Keratinocyte (primary cell): Measurements from ENCODE around the gene HSPA12B. TPM values are rescaled to one million over a fixed set of nuclear protein-coding genes. Genes with fewer than 3 reads are reported as not detected.

Experiments used
- DNase-seq: peaks from one replicate; pipeline ENCODE4 v3.0.0-alpha.2; 2011; ENCODE audit warnings: low read depth, missing footprints, low spot score
- FAIRE-seq: peaks from 2 replicates; lab custom pipeline; 2011; peaks lifted over from hg19 to GRCh38; lab: Jason Lieb, UNC
- H2AFZ ChIP-seq: 2 replicates; pipeline ENCODE4 v1.6.0; 2012; ENCODE audit warnings: low read length, control low read depth, inconsistent platforms; ENCODE audit not compliant: control insufficient read depth
- H3K27ac ChIP-seq: 2 replicates; pipeline ENCODE4 v1.5.1; 2011; ENCODE audit warnings: low read length; ENCODE audit not compliant: control insufficient read depth, insufficient read depth
- H3K27me3 ChIP-seq: 3 replicates; pipeline ENCODE4 v1.6.0; 2011; ENCODE audit warnings: low read length; ENCODE audit not compliant: control insufficient read depth, insufficient read depth; ENCODE audit errors: extremely low read depth
- H3K36me3 ChIP-seq, 2 experiments: 2 replicates in 1 of 2; 3 replicates in 1 of 2; pipeline ENCODE4 v1.5.1; 2011; ENCODE audit warnings: low read length in 2 of 2, mild to moderate bottlenecking in 1 of 2; ENCODE audit not compliant: control insufficient read depth in 2 of 2, insufficient read depth in 2 of 2; ENCODE audit errors: extremely low read depth in 1 of 2
- H3K4me1 ChIP-seq: 3 replicates; pipeline ENCODE4 v1.5.1; 2011; ENCODE audit warnings: low read length; ENCODE audit not compliant: control insufficient read depth, insufficient read depth; ENCODE audit errors: extremely low read depth
- H3K4me2 ChIP-seq: 3 replicates; pipeline ENCODE4 v1.6.0; 2011; ENCODE audit warnings: low read depth, low read length; ENCODE audit not compliant: control insufficient read depth, insufficient read depth; ENCODE audit errors: extremely low read depth
- H3K4me3 ChIP-seq, 3 experiments: fragments of 200-600 bp in 1 of 3; sonication (generic) in 1 of 3; 2 replicates in 2 of 3; 3 replicates in 1 of 3; pipeline ENCODE4 v1.5.1; 2011 to 2016; ENCODE audit warnings: low read length in 3 of 3, mild to moderate bottlenecking in 3 of 3, control low read depth in 2 of 3, inconsistent platforms in 1 of 3, low read depth in 1 of 3, mixed read lengths in 1 of 3, mixed run types in 1 of 3, moderate library complexity in 1 of 3; ENCODE audit not compliant: control insufficient read depth in 2 of 3, insufficient read depth in 2 of 3; ENCODE audit errors: extremely low read depth in 1 of 3
- H3K79me2 ChIP-seq: 2 replicates; pipeline ENCODE4 v1.6.0; 2012; ENCODE audit warnings: low read length; ENCODE audit not compliant: control insufficient read depth, insufficient read depth
- H3K9ac ChIP-seq: 3 replicates; pipeline ENCODE4 v1.6.0; 2011; ENCODE audit warnings: low read length; ENCODE audit not compliant: control insufficient read depth, insufficient read depth; ENCODE audit errors: extremely low read depth
- H3K9me1 ChIP-seq: 3 replicates; pipeline ENCODE4 v1.6.0; 2011; ENCODE audit warnings: low read length; ENCODE audit not compliant: control insufficient read depth, insufficient read depth; ENCODE audit errors: extremely low read depth
- H3K9me3 ChIP-seq: 2 replicates; pipeline ENCODE4 v1.5.1; 2012; ENCODE audit warnings: low read depth, low read length; ENCODE audit not compliant: control insufficient read depth
- H4K20me1 ChIP-seq: 3 replicates; pipeline ENCODE4 v1.6.0; 2011; ENCODE audit warnings: low read length; ENCODE audit not compliant: control insufficient read depth, insufficient read depth; ENCODE audit errors: extremely low read depth
- EZH2 ChIP-seq: IDR thresholded peaks from one replicate; pipeline ENCODE4 v1.6.1; 2012; ENCODE audit warnings: inconsistent platforms, mild to moderate bottlenecking, low read length, moderate library complexity
- dilution Hi-C: fragments of 300-500 bp; cut with MboI; formaldehyde crosslinking; loops from one replicate; pipeline ENCODE4 v1.7.0; 2020; ENCODE audit warnings: low sequenced_read_pairs; ENCODE audit not compliant: extremely low pct_ligation_motif_present
- polyA plus RNA-seq, 5 experiments: library from polyadenylated mRNA; depleted of rRNA in 3 of 5; stranded (reverse) in 3 of 5; stranded (forward) in 1 of 5; unstranded in 1 of 5; fragments of >200 nt; gene quantifications; 1 replicate in 1 of 5; 2 replicates in 3 of 5; 3 replicates in 1 of 5; pipeline versions ENCODE4 v1.2.1 to v1.2.3, GENCODE V29; 2011 to 2012; ENCODE audit warnings: missing spikeins in 2 of 5, low read depth in 1 of 5, low replicate concordance in 1 of 5
- TF ChIP-seq, protein P1 (sequence below), 3 experiments: IDR thresholded peaks in 1 of 3; conservative IDR thresholded peaks in 1 of 3; optimal IDR thresholded peaks in 1 of 3; 2 replicates in 2 of 3; 3 replicates in 1 of 3; pipeline versions ENCODE3 to v1.5.1; 2011; ENCODE audit warnings: low read length in 3 of 3, mild to moderate bottlenecking in 3 of 3, moderate library complexity in 2 of 3, control low read depth in 1 of 3, inconsistent platforms in 1 of 3; ENCODE audit not compliant: insufficient read depth in 2 of 3; ENCODE audit errors: extremely low read depth in 1 of 3

The HSPA12B gene
- polyA plus RNA-seq, 1 donor (not counting 4 experiments of a cell fraction or from before 2014, with no cell fraction given), result not detected

GRCh38 chr20:3752386-3752759, 19.9 kb downstream of the HSPA12B start:
- FAIRE-seq (peak; percentile 51), DNase-seq (no peak)
- H3K9me3 ChIP-seq, result no peaks in the 10 kb centered on the region
- H3K27me3 ChIP-seq, result peaks cover 38% of the 10 kb centered on the region
- H4K20me1 ChIP-seq, result peaks cover 7% of the 10 kb centered on the region
- no peak overlapping the region for H3K27ac ChIP-seq
- TF ChIP-seq, protein P1, sequence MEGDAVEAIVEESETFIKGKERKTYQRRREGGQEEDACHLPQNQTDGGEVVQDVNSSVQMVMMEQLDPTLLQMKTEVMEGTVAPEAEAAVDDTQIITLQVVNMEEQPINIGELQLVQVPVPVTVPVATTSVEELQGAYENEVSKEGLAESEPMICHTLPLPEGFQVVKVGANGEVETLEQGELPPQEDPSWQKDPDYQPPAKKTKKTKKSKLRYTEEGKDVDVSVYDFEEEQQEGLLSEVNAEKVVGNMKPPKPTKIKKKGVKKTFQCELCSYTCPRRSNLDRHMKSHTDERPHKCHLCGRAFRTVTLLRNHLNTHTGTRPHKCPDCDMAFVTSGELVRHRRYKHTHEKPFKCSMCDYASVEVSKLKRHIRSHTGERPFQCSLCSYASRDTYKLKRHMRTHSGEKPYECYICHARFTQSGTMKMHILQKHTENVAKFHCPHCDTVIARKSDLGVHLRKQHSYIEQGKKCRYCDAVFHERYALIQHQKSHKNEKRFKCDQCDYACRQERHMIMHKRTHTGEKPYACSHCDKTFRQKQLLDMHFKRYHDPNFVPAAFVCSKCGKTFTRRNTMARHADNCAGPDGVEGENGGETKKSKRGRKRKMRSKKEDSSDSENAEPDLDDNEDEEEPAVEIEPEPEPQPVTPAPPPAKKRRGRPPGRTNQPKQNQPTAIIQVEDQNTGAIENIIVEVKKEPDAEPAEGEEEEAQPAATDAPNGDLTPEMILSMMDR (optimal IDR thresholded peaks at IDR 0.05 in 1 of 3, IDR thresholded peaks at IDR 0.05 in 1 of 3, conservative IDR thresholded peaks at IDR 0.05 in 1 of 3; ENCODE audit: extremely low read depth in 1 of 3, insufficient read depth in 2 of 3, low read length in 3 of 3), result no peak
- H3K4me1 ChIP-seq, result peaks cover 16% of the 10 kb centered on the region
- H3K4me3 ChIP-seq, result peak overlapping the region in 1 of 3 experiments; percentile 42
- H3K36me3 ChIP-seq, result peaks cover 0 to 4% of the 10 kb centered on the region in 2 experiments
- H3K9ac ChIP-seq, result no peak overlapping the region
- no peaks in the 10 kb centered on the region for H3K79me2 ChIP-seq
- no peaks in the 10 kb centered on the region for H3K9me1 ChIP-seq
- H3K4me2 ChIP-seq, result peak overlapping the region; percentile 64
- dilution Hi-C loops, result no loop called here
- no peak overlapping the region for H2AFZ ChIP-seq

DNA sequence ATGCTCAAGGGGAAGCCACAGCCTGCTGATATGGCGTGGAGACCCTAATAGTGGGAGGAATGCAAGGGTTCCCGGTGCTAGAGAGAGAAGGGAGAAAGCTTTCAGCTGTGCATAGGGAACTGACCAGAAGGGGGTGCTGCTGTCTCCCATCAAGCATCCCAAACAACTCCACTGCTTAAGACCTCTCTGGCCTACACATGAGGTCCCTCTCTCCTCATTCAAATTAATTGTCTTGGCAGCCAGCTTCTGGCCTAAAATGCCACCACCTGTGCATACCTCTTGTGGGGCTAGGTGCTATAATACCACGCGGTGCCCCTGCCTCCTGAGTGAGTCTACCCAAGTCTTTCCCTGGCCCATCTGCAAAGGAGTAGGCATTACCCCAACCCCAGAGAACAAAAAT, 20.6 kb downstream of the HSPA12B start:
- no peak overlapping the region for H3K4me2 ChIP-seq
- DNase-seq (no peak), FAIRE-seq (peak; percentile 64)
- no peak overlapping the region for H3K9ac ChIP-seq
- no peaks in the 10 kb centered on the region for H3K79me2 ChIP-seq
- no peak overlapping the region for H3K4me3 ChIP-seq
- H4K20me1 ChIP-seq, result peaks cover 7% of the 10 kb centered on the region
- TF ChIP-seq EZH2, result no peak
- TF ChIP-seq, protein P1 (optimal IDR thresholded peaks at IDR 0.05 in 1 of 3, IDR thresholded peaks at IDR 0.05 in 1 of 3, conservative IDR thresholded peaks at IDR 0.05 in 1 of 3; ENCODE audit: extremely low read depth in 1 of 3, insufficient read depth in 2 of 3, low read length in 3 of 3), result peak; percentile 89 to 92 (median 91)
- H3K9me1 ChIP-seq, result no peaks in the 10 kb centered on the region
- no peak overlapping the region for H2AFZ ChIP-seq
- H3K4me1 ChIP-seq, result peaks cover 16% of the 10 kb centered on the region
- H3K36me3 ChIP-seq, result peaks cover 0 to 6% of the 10 kb centered on the region in 2 experiments
- H3K27ac ChIP-seq, result no peak overlapping the region
- no peaks in the 10 kb centered on the region for H3K9me3 ChIP-seq
- dilution Hi-C loops, result no loop called here
- H3K27me3 ChIP-seq, result peaks cover 34% of the 10 kb centered on the region
